Posterior vena cava (tissue), 2 donors: Measurements from ENCODE around the gene ABCA2. TPM values are rescaled to one million over a fixed set of nuclear protein-coding genes. Genes with fewer than 3 reads are reported as not detected.

Source experiments
- DNase-seq: peaks from one replicate; pipeline ENCODE4 v3.0.0-alpha.2; 2020; ENCODE audit warnings: low spot score
- intact Hi-C, 2 donors: fragments of 100-400 bp; cut with DNase I; formaldehyde crosslinking; loops; one replicate each; pipeline versions ENCODE4 v1.14.1 to v1.14.2; 2022 to 2023
- total RNA-seq, 2 donors: library from RNA; stranded (reverse); fragmentation: NEBNext Ultra II Directional; extraction: Animal tissue kit (Norgen Biotek cat#: 25700); gene quantifications; one replicate each; pipeline ENCODE4 v1.2.1, GENCODE V29; 2021
- donor health status: DM: yes; HTN: yes; CAD: no.
- donor health status: DM: yes; HTN: yes; CAD: no.

ABCA2 gene
- total RNA-seq, 2 donors from 2014 or later, result 30.8 to 32.8 TPM

GRCh38 chr9:137021979-137022661, 5.9 kb downstream of the ABCA2 start:
- intact Hi-C loops, result no loop called here
- DNase-seq, result no peak

- intact Hi-C loops, result no loop called here
- DNase-seq, result no peak
These were observed 6.5 kb downstream of the ABCA2 start for GRCh38 chr9:137021568-137021978.

GRCh38 chr9:137020771-137021567, 7.1 kb downstream of the ABCA2 start:
- intact Hi-C loops, result no loop called here
- DNase-seq, result no peak

- intact Hi-C loops, result loop anchor here in 1 of 2 donors (5.0 kb wide), 1 partner anchor 413 kb away; no protein-coding TSS in a partner anchor
These were observed 8.0 kb downstream of the ABCA2 start for GRCh38 chr9:137019891-137020683.

GRCh38 chr9:137018761-137019559, 9.1 kb downstream of the ABCA2 start:
- DNase-seq, result no peak
- intact Hi-C loops, result loop anchor here in 1 of 2 donors (5.0 kb wide), 1 partner anchor 412 kb away; no protein-coding TSS in a partner anchor

More at GRCh38 chr9:137019891-137020683, 8.0 kb downstream of the ABCA2 start:
- DNase-seq, result no peak

GRCh38 chr9:137017791-137018497, 10.1 kb downstream of the ABCA2 start:
- DNase-seq, result no peak
- intact Hi-C loops, result loop anchor here in 1 of 2 donors (5.0 kb wide), 1 partner anchor 411 kb away; no protein-coding TSS in a partner anchor

- intact Hi-C loops, result loop anchor here in 1 of 2 donors (5.0 kb wide), 1 partner anchor 410 kb away; no protein-coding TSS in a partner anchor
- no peak for DNase-seq
These were observed 11.0 kb downstream of the ABCA2 start for GRCh38 chr9:137017071-137017470.

GRCh38 chr9:137016436-137016835, 11.6 kb downstream of the ABCA2 start:
- no peak for DNase-seq
- intact Hi-C loops, result loop anchor here in 1 of 2 donors (5.0 kb wide), 1 partner anchor 409 kb away; no protein-coding TSS in a partner anchor

GRCh38 chr9:137015976-137016375, 12.1 kb downstream of the ABCA2 start:
- intact Hi-C loops, result loop anchor here in 1 of 2 donors (5.0 kb wide), 1 partner anchor 409 kb away; no protein-coding TSS in a partner anchor
- DNase-seq, result no peak

- intact Hi-C loops, result loop anchor here in 1 of 2 donors (5.0 kb wide), 1 partner anchor 408 kb away; no protein-coding TSS in a partner anchor
- DNase-seq, result no peak
These were observed 12.5 kb downstream of the ABCA2 start for GRCh38 chr9:137015540-137015930.

GRCh38 chr9:137014776-137015539, 13.1 kb downstream of the ABCA2 start:
- intact Hi-C loops, result loop anchor here in 1 of 2 donors (5.0 kb wide), 1 partner anchor 408 kb away; no protein-coding TSS in a partner anchor
- DNase-seq, result no peak

GRCh38 chr9:137014166-137014565, 13.9 kb downstream of the ABCA2 start:
- intact Hi-C loops, result no loop called here

GRCh38 chr9:137013571-137013940, 14.5 kb downstream of the ABCA2 start:
- DNase-seq, result no peak

More at GRCh38 chr9:137014166-137014565, 13.9 kb downstream of the ABCA2 start:
- DNase-seq, result no peak

GRCh38 chr9:137012694-137013570, 15.1 kb downstream of the ABCA2 start:
- intact Hi-C loops, result no loop called here
- DNase-seq, result no peak

More at GRCh38 chr9:137013571-137013940, 14.5 kb downstream of the ABCA2 start:
- intact Hi-C loops, result no loop called here

GRCh38 chr9:137011907-137012675, 15.9 kb downstream of the ABCA2 start:
- intact Hi-C loops, result no loop called here
- DNase-seq, result no peak
